Fibroblast of the aortic adventitia (primary cell): ENCODE data around the gene FOXC1. TPM values are rescaled to one million over a fixed set of nuclear protein-coding genes. Genes with fewer than 3 reads are reported as not detected.

Experiments
- DNase-seq: peaks from one replicate; pipeline ENCODE4 v3.0.0-alpha.2; 2010; ENCODE audit warnings: low read depth
- H3K4me3 ChIP-seq: 2 replicates; pipeline ENCODE4 v1.5.1; 2011; ENCODE audit warnings: low read depth, mild to moderate bottlenecking, control low read depth, low read length, moderate library complexity
- CTCF ChIP-seq: IDR thresholded peaks from 2 replicates; pipeline ENCODE4 v1.5.1; 2011; ENCODE audit warnings: mild to moderate bottlenecking, low read length, control low read depth, inconsistent platforms; ENCODE audit not compliant: insufficient read depth
- total RNA-seq: library from RNA; depleted of rRNA; stranded (reverse); fragments of >200 nt; gene quantifications from 2 replicates; pipeline ENCODE4 v1.2.3, GENCODE V29; 2012; ENCODE audit warnings: low replicate concordance

Gene FOXC1
- total RNA-seq, 1 donor = 15.7 TPM

- no peak for DNase-seq
- peak overlapping the region; percentile 85 for H3K4me3 ChIP-seq
- TF ChIP-seq CTCF = no peak
These were observed 2.7 kb downstream of the FOXC1 start for GRCh38 chr6:1612299-1612973.

GRCh38 chr6:1612974-1613306, 3.2 kb downstream of the FOXC1 start:
- no peak for TF ChIP-seq CTCF
- peak; percentile 89 for DNase-seq
- peak overlapping the region; percentile 85 for H3K4me3 ChIP-seq

GRCh38 chr6:1613346-1613687, 3.6 kb downstream of the FOXC1 start:
- TF ChIP-seq CTCF = no peak
- DNase-seq = peak; percentile 64
- peak overlapping the region; percentile 85 for H3K4me3 ChIP-seq

DNA sequence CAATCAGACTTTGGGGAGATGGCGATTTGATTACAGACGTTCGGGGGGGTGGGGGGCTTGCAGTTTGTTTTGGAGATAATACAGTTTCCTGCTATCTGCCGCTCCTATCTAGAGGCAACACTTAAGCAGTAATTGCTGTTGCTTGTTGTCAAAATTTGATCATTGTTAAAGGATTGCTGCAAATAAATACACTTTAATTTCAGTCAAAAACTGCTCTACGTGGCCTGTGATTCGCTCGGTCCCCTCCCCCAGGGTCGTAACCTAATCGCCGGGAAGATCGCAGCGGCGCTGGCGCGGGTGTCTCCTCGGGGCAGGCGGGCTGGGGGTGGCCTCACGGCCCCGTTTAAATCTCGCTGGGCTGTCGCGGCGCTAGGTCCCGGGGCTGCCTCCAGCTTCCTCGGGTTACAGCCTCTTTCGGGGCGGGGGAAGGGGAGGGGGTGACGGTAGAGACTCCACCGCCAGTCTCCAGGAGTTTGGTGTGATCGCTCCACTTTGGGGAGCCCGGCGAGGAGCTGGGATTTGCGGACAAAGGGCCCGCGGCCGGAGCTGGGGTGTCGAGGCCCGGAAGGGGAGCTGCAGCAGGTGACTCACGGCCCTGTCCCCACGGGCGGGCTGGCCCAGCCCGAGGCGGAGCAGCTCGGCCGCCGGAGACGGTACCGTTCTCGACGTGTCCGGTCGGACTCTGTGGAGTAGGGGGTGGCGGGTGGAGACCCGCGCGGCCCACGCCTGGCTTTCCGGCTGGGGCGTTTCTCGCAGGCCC, 4.2 kb downstream of the FOXC1 start:
- peak; percentile 68 for DNase-seq
- H3K4me3 ChIP-seq = peak overlapping the region; percentile 85
- no peak for TF ChIP-seq CTCF

GRCh38 chr6:1614448-1615150, 4.9 kb downstream of the FOXC1 start:
- TF ChIP-seq CTCF = no peak
- H3K4me3 ChIP-seq = peak overlapping the region; percentile 85
- DNase-seq = peak; percentile 45

DNA sequence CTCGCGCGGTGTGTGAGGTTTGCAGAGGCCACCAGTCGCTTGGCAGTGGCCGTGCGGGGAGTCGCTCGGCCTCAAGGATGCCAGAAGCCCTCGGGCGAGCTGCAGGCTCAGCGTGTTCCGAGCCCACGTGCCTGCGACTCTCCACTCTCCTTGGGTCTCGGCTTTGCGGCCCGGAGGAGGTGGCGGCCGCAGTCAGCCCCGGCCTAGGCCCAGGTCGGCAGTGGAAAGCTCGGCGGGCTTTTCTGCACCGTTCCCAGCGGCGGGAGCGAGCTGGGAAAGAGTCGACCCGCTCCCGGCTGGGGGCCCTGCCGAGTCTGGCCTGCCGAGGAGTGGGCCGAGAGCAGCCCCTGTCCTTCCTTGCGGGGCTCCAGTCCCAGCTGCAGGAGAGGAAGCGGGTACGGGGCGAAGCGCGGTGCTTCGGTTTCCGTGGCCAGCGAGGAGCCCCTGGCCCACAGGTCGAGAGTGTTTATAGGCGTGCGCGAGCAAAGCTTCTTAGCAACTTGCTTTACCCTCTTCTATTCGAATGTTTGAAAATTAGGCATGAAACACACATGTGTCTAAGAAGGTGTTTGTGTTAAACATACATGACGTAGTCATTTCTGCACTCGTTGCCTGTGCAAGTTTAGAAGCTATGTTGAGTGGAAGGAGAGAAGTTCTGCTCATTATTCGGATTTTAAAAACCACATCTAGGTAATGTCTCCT, 5.6 kb downstream of the FOXC1 start:
- TF ChIP-seq CTCF = no peak
- H3K4me3 ChIP-seq = peak overlapping the region; percentile 85
- DNase-seq = peak; percentile 70
